GM12878 (cell line): Measurements from ENCODE around the gene PEAR1. TPM values are rescaled to one million over a fixed set of nuclear protein-coding genes. Genes with fewer than 3 reads are reported as not detected.
A peak's percentile ranks its signal among the peaks of the same experiment; 100 is the strongest.

Experiments used
- ATAC-seq: fragments of 200-7000 bp; cut with Tn5 transposase; 3 replicates; pipeline ENCODE4 v1.9.1; 2020; ENCODE audit warnings: mild to moderate bottlenecking, moderate library complexity
- BruUV-seq: library from RNA; stranded (reverse); fragments of 400-500 nt; replicated peaks from 2 replicates; lab custom pipeline; 2021; lab: Mats Ljungman, UMichigan
- CTCF ChIA-PET: fragments of 300-600 bp; sonication (Branson Sonifier 250); formaldehyde crosslinking; extraction: SDS; loops from one replicate; lab custom pipeline; 2021; ENCODE audit warnings: inconsistent platforms; lab: Yijun Ruan, JAX
- POLR2A ChIA-PET: fragments of 350-600 bp; formaldehyde crosslinking; extraction: SDS; loops from one replicate; lab custom pipeline; 2021; ENCODE audit warnings: inconsistent platforms; lab: Charles Lee
- RAD21 ChIA-PET: fragments of 300-600 bp; sonication (Branson Sonifier 250); formaldehyde crosslinking; loops from one replicate; lab custom pipeline; 2023; ENCODE audit warnings: antibody characterized with exemption; ENCODE audit not compliant: unreplicated experiment; lab: Charles Lee
- SMC1A ChIA-PET: fragments of 300-600 bp; sonication (Branson Sonifier 250); formaldehyde crosslinking; loops from one replicate; lab custom pipeline; 2023; ENCODE audit not compliant: unreplicated experiment, uncharacterized antibody; lab: Charles Lee
- DNase-seq: peaks from one replicate; pipeline ENCODE4 v3.0.0-alpha.2; 2011; ENCODE audit warnings: low read depth, low spot score
- FAIRE-seq: peaks from 3 replicates; lab custom pipeline; 2011; peaks lifted over from hg19 to GRCh38; lab: Jason Lieb, UNC
- H2AFZ ChIP-seq: 2 replicates; pipeline ENCODE4 v1.6.0; 2011; ENCODE audit warnings: low read depth, low read length, control low read depth; ENCODE audit not compliant: control insufficient read depth
- H3K27ac ChIP-seq: 2 replicates; pipeline ENCODE4 v1.5.1; 2011; ENCODE audit warnings: control low read depth; ENCODE audit not compliant: control insufficient read depth, insufficient read depth
- H3K27me3 ChIP-seq, 2 experiments: replicated peaks in 1 of 2; 2 replicates each; pipeline versions ENCODE4 v1.6.0 to v1.6.1; 2011; ENCODE audit warnings: low read length in 1 of 2; ENCODE audit not compliant: control insufficient read depth in 2 of 2, insufficient read depth in 2 of 2
- H3K36me3 ChIP-seq, 2 experiments: 2 replicates each; pipeline ENCODE4 v1.5.1; 2011; ENCODE audit warnings: low read length in 1 of 2; ENCODE audit not compliant: control insufficient read depth in 2 of 2, insufficient read depth in 2 of 2
- H3K4me1 ChIP-seq: 2 replicates; pipeline ENCODE4 v1.6.1; 2011; ENCODE audit warnings: mild to moderate bottlenecking, low read length, moderate library complexity, mixed read lengths; ENCODE audit not compliant: control insufficient read depth, insufficient read depth
- H3K4me2 ChIP-seq: 2 replicates; pipeline ENCODE4 v1.6.0; 2011; ENCODE audit warnings: control low read depth; ENCODE audit not compliant: control insufficient read depth, insufficient read depth
- H3K4me3 ChIP-seq: fragments of 200-600 bp; sonication (generic); 2 replicates; pipeline ENCODE4 v1.5.1; 2016
- H3K79me2 ChIP-seq: 2 replicates; pipeline ENCODE4 v1.6.0; 2011; ENCODE audit warnings: low read length; ENCODE audit not compliant: control insufficient read depth, insufficient read depth
- H3K9ac ChIP-seq: 2 replicates; pipeline ENCODE4 v1.8.0; 2011; ENCODE audit warnings: low read length, control low read depth, mixed read lengths; ENCODE audit not compliant: control insufficient read depth, insufficient read depth
- H3K9me3 ChIP-seq: replicated peaks from 3 replicates; pipeline ENCODE4 v1.5.1; 2011; ENCODE audit warnings: mild to moderate bottlenecking, low read length; ENCODE audit not compliant: control insufficient read depth, insufficient read depth
- H4K20me1 ChIP-seq: 2 replicates; pipeline ENCODE4 v1.6.0; 2011; ENCODE audit not compliant: control insufficient read depth, insufficient read depth
- CBX5 ChIP-seq: sonication (generic); IDR thresholded peaks from 2 replicates; pipeline ENCODE4 v1.6.1; 2016; ENCODE audit warnings: low read depth, moderate library complexity, mild to moderate bottlenecking, inconsistent platforms
- E4F1 ChIP-seq: fragments of 450-650 bp; IDR thresholded peaks from 2 replicates; pipeline ENCODE4 v1.6.1; 2018; ENCODE audit warnings: borderline replicate concordance, mild to moderate bottlenecking; ENCODE audit not compliant: partially characterized antibody
- MTA3 ChIP-seq: IDR thresholded peaks from 2 replicates; pipeline ENCODE4 v1.6.1; 2012; ENCODE audit warnings: low read length, inconsistent platforms, borderline replicate concordance
- RAD21 ChIP-seq: IDR thresholded peaks from 2 replicates; pipeline ENCODE4 v1.6.1; 2011; ENCODE audit warnings: mild to moderate bottlenecking, low read depth, low read length, moderate library complexity; ENCODE audit not compliant: insufficient read depth
- ZNF592 ChIP-seq: fragments of 450-650 bp; IDR thresholded peaks from 2 replicates; pipeline ENCODE4 v1.6.1; 2017; ENCODE audit warnings: mild to moderate bottlenecking, moderate library complexity
- WGBS: methylation state at CpG from one replicate; pipeline ENCODE4 v1.1.6; 2016; ENCODE audit warnings: low lambda C conversion rate; ENCODE audit not compliant: insufficient replicate concordance, insufficient coverage; ENCODE audit errors: missing lambda C conversion rate; 5-methylcytosine and 5-hydroxymethylcytosine counted together
- in situ Hi-C: fragments of 300-500 bp; cut with MboI; formaldehyde crosslinking; loops from 9 replicates; pipeline ENCODE4 v1.14.3; 2018; ENCODE audit warnings: mixed read lengths
- intact Hi-C: fragments of 100-400 bp; cut with micrococcal nuclease; formaldehyde crosslinking; loops from one replicate; pipeline ENCODE4 v1.14.2; 2022; ENCODE audit not compliant: unreplicated experiment
- polyA plus RNA-seq, 11 experiments: library from polyadenylated mRNA; depleted of rRNA in 4 of 11; unstranded in 6 of 11; stranded (reverse) in 5 of 11; fragments of >200 nt; fragmentation: Nextera tagmentation in 4 of 11; fragmentation: Illumina TruSeq in 1 of 11; extraction: Ambion mirVana in 4 of 11; extraction: Trizol in 1 of 11; gene quantifications; 1 replicate in 1 of 11; 2 replicates in 10 of 11; pipeline versions ENCODE4 v1.2.1 to v1.2.3, GENCODE V29; 2011 to 2016; ENCODE audit warnings: inconsistent platforms in 2 of 11, missing spikeins in 2 of 11, low read depth in 1 of 11
- total RNA-seq, 4 experiments: library from RNA; depleted of rRNA in 3 of 4; stranded (reverse); fragments of >200 nt in 3 of 4; fragmentation: Illumina TruSeq in 1 of 4; extraction: Trizol in 1 of 4; gene quantifications; 2 replicates each; pipeline versions ENCODE4 v1.2.1 to v1.2.3, GENCODE V29; 2013 to 2021
- TF ChIP-seq, protein P1 (sequence below): IDR thresholded peaks from 2 replicates; pipeline ENCODE4 v1.6.1; 2011; ENCODE audit warnings: low read depth, low read length, improper control_type of control experiment, borderline replicate concordance
- TF ChIP-seq, protein P2 (sequence below): fragments of 450-650 bp; IDR thresholded peaks from 2 replicates; pipeline ENCODE4 v1.6.1; 2017; ENCODE audit warnings: mild to moderate bottlenecking, moderate library complexity

PEAR1 gene
- total and polyA plus RNA-seq, 10 of the 15 experiments (the other 5 are each of a cell fraction or from before 2014, with no cell fraction given) = not detected

DNA sequence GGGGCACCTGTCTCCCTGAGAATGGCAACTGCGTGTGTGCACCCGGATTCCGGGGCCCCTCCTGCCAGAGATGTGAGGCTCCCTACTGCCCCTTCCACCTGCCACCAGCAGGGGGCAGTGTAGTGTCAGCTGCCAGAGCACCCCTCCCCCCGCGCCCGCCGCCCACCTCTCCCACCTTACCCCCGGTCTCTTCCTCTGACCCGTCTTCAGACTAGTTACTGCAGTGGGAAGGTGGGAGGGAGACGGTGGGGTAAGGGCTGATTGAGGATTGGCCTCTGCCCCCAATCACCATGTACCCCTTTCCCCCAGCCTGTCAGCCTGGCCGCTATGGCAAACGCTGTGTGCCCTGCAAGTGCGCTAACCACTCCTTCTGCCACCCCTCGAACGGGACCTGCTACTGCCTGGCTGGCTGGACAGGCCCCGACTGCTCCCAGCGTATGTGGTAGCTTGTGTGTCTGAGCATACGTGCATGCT is 16.8 kb downstream of the PEAR1 start (continued):
- peak; percentile 43 for TF ChIP-seq RAD21
- TF ChIP-seq, all 136 proteins: peak for 6

- Histone ChIP-seq H3K9me3 (no peaks in the 10 kb centered on the region), H3K27ac (no peak overlapping the region), H3K4me1 (no peaks in the 10 kb centered on the region), H2AFZ (no peak overlapping the region), H3K4me2 (no peak overlapping the region), H3K27me3 (peaks cover 0 to 2% of the 10 kb centered on the region in 2 experiments; a peak in 1 of 4 replicates), H3K4me3 (no peak overlapping the region), H4K20me1 (no peaks in the 10 kb centered on the region), H3K79me2 (no peaks in the 10 kb centered on the region), H3K9ac (no peak overlapping the region), H3K36me3 (no peaks in the 10 kb centered on the region)
- intact Hi-C loops (loop anchor here (5.0 to 10.0 kb wide), 3 partner anchors 46 to 243 kb away; no protein-coding TSS in a partner anchor), in situ Hi-C loops (no loop called here)
- SMC1A ChIA-PET = interaction anchor here (1.4 to 3.6 kb wide), 3 partner anchors 17 to 244 kb away, joined by 4 to 19 read pairs (median 4); no protein-coding TSS in a partner anchor
- 14% methylated on average over 6 of the region's 6 CpGs for WGBS
- no TSS peak for BruUV-seq
- POLR2A ChIA-PET = no interaction called here
- no peak for DNase-seq
- FAIRE-seq = no peak
- CTCF ChIA-PET = interaction anchor here (0.7 to 4.7 kb wide), 14 partner anchors 10 to 829 kb away, joined by 3 to 47 read pairs (median 3); no protein-coding TSS in a partner anchor
- RAD21 ChIA-PET = interaction anchor here (1.4 to 5.6 kb wide), 2 partner anchors 16 to 162 kb away, joined by 3 to 33 read pairs; no protein-coding TSS in a partner anchor
- no peak for ATAC-seq
- TF ChIP-seq MTA3 = no peak
- TF ChIP-seq, protein P1, sequence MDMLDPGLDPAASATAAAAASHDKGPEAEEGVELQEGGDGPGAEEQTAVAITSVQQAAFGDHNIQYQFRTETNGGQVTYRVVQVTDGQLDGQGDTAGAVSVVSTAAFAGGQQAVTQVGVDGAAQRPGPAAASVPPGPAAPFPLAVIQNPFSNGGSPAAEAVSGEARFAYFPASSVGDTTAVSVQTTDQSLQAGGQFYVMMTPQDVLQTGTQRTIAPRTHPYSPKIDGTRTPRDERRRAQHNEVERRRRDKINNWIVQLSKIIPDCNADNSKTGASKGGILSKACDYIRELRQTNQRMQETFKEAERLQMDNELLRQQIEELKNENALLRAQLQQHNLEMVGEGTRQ = no peak
- no peak for TF ChIP-seq ZNF592
- TF ChIP-seq E4F1 = no peak
- no peak for TF ChIP-seq CBX5
- TF ChIP-seq, protein P2, sequence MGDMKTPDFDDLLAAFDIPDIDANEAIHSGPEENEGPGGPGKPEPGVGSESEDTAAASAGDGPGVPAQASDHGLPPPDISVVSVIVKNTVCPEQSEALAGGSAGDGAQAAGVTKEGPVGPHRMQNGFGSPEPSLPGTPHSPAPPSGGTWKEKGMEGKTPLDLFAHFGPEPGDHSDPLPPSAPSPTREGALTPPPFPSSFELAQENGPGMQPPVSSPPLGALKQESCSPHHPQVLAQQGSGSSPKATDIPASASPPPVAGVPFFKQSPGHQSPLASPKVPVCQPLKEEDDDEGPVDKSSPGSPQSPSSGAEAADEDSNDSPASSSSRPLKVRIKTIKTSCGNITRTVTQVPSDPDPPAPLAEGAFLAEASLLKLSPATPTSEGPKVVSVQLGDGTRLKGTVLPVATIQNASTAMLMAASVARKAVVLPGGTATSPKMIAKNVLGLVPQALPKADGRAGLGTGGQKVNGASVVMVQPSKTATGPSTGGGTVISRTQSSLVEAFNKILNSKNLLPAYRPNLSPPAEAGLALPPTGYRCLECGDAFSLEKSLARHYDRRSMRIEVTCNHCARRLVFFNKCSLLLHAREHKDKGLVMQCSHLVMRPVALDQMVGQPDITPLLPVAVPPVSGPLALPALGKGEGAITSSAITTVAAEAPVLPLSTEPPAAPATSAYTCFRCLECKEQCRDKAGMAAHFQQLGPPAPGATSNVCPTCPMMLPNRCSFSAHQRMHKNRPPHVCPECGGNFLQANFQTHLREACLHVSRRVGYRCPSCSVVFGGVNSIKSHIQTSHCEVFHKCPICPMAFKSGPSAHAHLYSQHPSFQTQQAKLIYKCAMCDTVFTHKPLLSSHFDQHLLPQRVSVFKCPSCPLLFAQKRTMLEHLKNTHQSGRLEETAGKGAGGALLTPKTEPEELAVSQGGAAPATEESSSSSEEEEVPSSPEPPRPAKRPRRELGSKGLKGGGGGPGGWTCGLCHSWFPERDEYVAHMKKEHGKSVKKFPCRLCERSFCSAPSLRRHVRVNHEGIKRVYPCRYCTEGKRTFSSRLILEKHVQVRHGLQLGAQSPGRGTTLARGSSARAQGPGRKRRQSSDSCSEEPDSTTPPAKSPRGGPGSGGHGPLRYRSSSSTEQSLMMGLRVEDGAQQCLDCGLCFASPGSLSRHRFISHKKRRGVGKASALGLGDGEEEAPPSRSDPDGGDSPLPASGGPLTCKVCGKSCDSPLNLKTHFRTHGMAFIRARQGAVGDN = no peak
Measured at GRCh38 chr1:156911577-156912298, 18.2 kb downstream of the PEAR1 start.
